Liver (tissue), 3 donors: ENCODE measurements around the gene ANKRD10.

Source experiments
- CTCF ChIP-seq: fragments of 150-350 bp; IDR thresholded peaks from 2 replicates; pipeline ENCODE4 v1.5.1; 2017; ENCODE audit warnings: improper control_type of control experiment, low read depth, low read length; ENCODE audit not compliant: missing input control
- EGR1 ChIP-seq, 2 donors: IDR thresholded peaks; 2 replicates each; pipeline ENCODE4 v1.6.1; 2016 to 2018; ENCODE audit warnings: antibody characterized with exemption in 2 of 2, low read depth in 2 of 2
- FOXA1 ChIP-seq: IDR thresholded peaks from 2 replicates; pipeline ENCODE4 v1.6.1; 2016; ENCODE audit warnings: antibody characterized with exemption
- GABPA ChIP-seq, 2 donors: IDR thresholded peaks in 1 of 2; conservative IDR thresholded peaks in 1 of 2; 2 replicates each; pipeline ENCODE4 v1.6.1; 2016; ENCODE audit warnings: antibody characterized with exemption in 2 of 2, mild to moderate bottlenecking in 1 of 2, moderate library complexity in 1 of 2
- JUND ChIP-seq, 2 donors: IDR thresholded peaks; 2 replicates each; pipeline ENCODE4 v1.6.1; 2016; ENCODE audit warnings: antibody characterized with exemption in 2 of 2
- REST ChIP-seq: IDR thresholded peaks from 2 replicates; pipeline ENCODE4 v1.6.1; 2016; ENCODE audit warnings: antibody characterized with exemption, mild to moderate bottlenecking
- RXRA ChIP-seq, 2 donors: IDR thresholded peaks; 2 replicates each; pipeline ENCODE4 v1.6.1; 2017 to 2018; ENCODE audit warnings: antibody characterized with exemption in 2 of 2, mild to moderate bottlenecking in 1 of 2
- ZBTB33 ChIP-seq: IDR thresholded peaks from 2 replicates; pipeline ENCODE4 v1.6.1; 2016; ENCODE audit warnings: antibody characterized with exemption
- donor health status: healthy.
- donor health status: healthy.

- TF ChIP-seq JUND (IDR thresholded peaks at IDR 0.05) (no peak), REST (no peak), CTCF (no peak), RXRA (IDR thresholded peaks at IDR 0.05) (no peak), EGR1 (IDR thresholded peaks at IDR 0.05; ENCODE audit: low read depth in 2 of 2) (no peak), GABPA (IDR thresholded peaks at IDR 0.05 in 1 of 2, conservative IDR thresholded peaks at IDR 0.05 in 1 of 2) (no peak), FOXA1 (no peak), ZBTB33 (no peak)
Observed at GRCh38 chr13:110937511-110938285, 22.8 kb upstream of the ANKRD10 start.
